Suprapubic skin (tissue), 4 donors: ENCODE measurements around the gene SOHLH2.

Source experiments
- POLR2A ChIP-seq, 2 donors: fragments of 450-650 bp; IDR thresholded peaks; one replicate each; pipeline ENCODE4 v1.6.1; 2017; ENCODE audit warnings: antibody characterized with exemption in 2 of 2, mild to moderate bottlenecking in 2 of 2, moderate library complexity in 2 of 2
- POLR2AphosphoS5 ChIP-seq, 3 donors: sonication (generic); formaldehyde crosslinking; IDR thresholded peaks; one replicate each; pipeline ENCODE4 v1.6.1; 2017; ENCODE audit warnings: antibody characterized with exemption in 3 of 3
- TF ChIP-seq, protein P1 (sequence below), 2 donors: fragments of 200-600 bp in 1 of 2; fragments of 450-650 bp in 1 of 2; sonication (generic) in 1 of 2; IDR thresholded peaks; one replicate each; pipeline ENCODE4 v1.5.1; 2016 to 2019; ENCODE audit warnings: antibody characterized with exemption in 2 of 2, mild to moderate bottlenecking in 1 of 2, moderate library complexity in 1 of 2

DNA sequence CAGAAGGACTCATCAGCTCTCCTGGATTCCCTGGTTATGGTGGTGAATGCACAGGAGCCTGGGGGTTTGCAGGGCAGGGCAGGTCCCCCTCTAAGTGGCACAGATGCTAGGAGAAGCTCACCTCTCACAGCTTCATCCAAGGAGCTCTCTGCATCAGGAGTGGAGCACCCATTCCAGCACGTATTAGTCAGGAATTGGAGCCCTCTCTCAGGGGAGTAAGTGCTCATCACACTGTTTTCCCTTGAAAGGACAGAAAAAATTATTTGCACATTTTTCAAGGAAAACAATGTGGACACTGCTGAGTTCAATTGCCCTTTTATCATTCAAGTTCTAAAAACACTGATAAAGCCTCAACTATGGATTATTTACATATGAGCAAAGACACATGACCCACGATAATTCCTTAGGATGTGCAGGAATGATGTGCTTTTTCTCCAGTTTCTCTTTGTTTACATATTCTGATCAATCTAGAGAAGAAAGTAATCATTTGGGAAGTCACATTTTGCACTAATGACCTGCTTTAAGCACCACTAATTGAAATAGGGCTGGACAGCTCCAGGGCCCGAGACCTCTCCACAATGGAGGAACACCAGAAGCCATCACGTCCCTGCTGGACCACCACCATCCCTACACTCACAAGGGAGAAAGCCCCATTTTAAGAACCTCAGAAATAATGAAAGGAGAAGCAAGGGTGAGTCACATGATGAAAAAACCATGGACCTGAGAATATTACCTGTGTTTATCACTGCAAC is 40.6 kb downstream of the SOHLH2 start:
- TF ChIP-seq, protein P1, sequence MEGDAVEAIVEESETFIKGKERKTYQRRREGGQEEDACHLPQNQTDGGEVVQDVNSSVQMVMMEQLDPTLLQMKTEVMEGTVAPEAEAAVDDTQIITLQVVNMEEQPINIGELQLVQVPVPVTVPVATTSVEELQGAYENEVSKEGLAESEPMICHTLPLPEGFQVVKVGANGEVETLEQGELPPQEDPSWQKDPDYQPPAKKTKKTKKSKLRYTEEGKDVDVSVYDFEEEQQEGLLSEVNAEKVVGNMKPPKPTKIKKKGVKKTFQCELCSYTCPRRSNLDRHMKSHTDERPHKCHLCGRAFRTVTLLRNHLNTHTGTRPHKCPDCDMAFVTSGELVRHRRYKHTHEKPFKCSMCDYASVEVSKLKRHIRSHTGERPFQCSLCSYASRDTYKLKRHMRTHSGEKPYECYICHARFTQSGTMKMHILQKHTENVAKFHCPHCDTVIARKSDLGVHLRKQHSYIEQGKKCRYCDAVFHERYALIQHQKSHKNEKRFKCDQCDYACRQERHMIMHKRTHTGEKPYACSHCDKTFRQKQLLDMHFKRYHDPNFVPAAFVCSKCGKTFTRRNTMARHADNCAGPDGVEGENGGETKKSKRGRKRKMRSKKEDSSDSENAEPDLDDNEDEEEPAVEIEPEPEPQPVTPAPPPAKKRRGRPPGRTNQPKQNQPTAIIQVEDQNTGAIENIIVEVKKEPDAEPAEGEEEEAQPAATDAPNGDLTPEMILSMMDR (IDR thresholded peaks at IDR 0.05), result no peak
- TF ChIP-seq POLR2A (IDR thresholded peaks at IDR 0.05) (no peak), POLR2AphosphoS5 (IDR thresholded peaks at IDR 0.05) (no peak)
